ENCODE data around the gene CT47C1. TPM values are rescaled to one million over a fixed set of nuclear protein-coding genes. Genes with fewer than 3 reads are reported as not detected.
"Not testable (repeated sequence)": the region's sequence is repeated elsewhere in the genome, so short reads cannot be mapped to it uniquely, and the experiment has no call there.

The CT47C1 gene
- not detected for total RNA-seq
- not detected for polyA plus RNA-seq (2013, experiment 1 of 2)
- polyA plus RNA-seq (2013, experiment 2 of 2) = not detected
- long read RNA-seq, experiment 1 = 0 reads
- long read RNA-seq, experiment 2 = 0 reads
- long read RNA-seq, experiment 3 = 0 reads
- long read RNA-seq, experiment 4 = 0 reads

DNA sequence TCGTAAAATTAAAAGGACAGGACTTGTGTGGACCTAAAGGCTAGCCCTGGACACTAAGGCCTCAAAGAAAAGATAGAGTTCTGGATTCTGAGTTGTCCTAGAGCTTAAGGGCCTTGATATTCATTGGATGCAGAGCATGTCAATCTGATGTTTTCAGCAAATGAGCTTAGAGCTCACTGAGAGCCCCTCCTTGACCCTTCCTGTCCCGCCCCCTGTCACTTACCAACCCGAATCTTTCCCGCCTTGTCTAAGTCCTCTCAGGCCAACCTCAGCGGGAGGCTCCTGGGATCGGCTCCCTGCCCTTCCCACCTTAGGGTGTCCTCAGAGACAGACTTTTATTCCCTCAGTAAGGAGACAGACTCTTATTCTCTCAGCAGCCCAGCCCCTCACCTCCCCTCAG lies at the start of gene CT47C1:
TSS of gene CT47C1 (plus strand) at position 250 of the 400 bp plus-strand sequence. CDS start 233 bp downstream, outside the sequence.
- H3K9me3 ChIP-seq (ENCODE audit: control insufficient read depth, low read length) = no peaks in the 10 kb centered on the region
- peaks cover 40% of the 10 kb centered on the region for H3K9me3 Mint-ChIP-seq
- no peak for DNase-seq
- TF ChIP-seq, protein P1, sequence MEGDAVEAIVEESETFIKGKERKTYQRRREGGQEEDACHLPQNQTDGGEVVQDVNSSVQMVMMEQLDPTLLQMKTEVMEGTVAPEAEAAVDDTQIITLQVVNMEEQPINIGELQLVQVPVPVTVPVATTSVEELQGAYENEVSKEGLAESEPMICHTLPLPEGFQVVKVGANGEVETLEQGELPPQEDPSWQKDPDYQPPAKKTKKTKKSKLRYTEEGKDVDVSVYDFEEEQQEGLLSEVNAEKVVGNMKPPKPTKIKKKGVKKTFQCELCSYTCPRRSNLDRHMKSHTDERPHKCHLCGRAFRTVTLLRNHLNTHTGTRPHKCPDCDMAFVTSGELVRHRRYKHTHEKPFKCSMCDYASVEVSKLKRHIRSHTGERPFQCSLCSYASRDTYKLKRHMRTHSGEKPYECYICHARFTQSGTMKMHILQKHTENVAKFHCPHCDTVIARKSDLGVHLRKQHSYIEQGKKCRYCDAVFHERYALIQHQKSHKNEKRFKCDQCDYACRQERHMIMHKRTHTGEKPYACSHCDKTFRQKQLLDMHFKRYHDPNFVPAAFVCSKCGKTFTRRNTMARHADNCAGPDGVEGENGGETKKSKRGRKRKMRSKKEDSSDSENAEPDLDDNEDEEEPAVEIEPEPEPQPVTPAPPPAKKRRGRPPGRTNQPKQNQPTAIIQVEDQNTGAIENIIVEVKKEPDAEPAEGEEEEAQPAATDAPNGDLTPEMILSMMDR (conservative IDR thresholded peaks at IDR 0.05) = no peak
- H3K27ac ChIP-seq (ENCODE audit: low read depth, low read length) = no peak within 1 kb of the TSS
- no peak within 1 kb of the TSS for H3K4me3 ChIP-seq (ENCODE audit: low read length)
- H3K36me3 Mint-ChIP-seq (ENCODE audit: low read depth) = no peaks in the 10 kb centered on the region
- no peaks in the 10 kb centered on the region for H3K36me3 ChIP-seq (ENCODE audit: control insufficient read depth, insufficient read depth, low read length)
- no peak within 1 kb of the TSS for H3K4me3 Mint-ChIP-seq
- peaks cover 11% of the 10 kb centered on the region for H3K27me3 ChIP-seq (ENCODE audit: control insufficient read depth, insufficient read depth, low read length, poor library complexity, severe bottlenecking)
- H3K4me1 Mint-ChIP-seq = no peaks in the 10 kb centered on the region
- peaks cover 9% of the 10 kb centered on the region for H3K27me3 Mint-ChIP-seq (ENCODE audit: insufficient read depth)
- WGBS, 2 experiments (ENCODE audit: insufficient coverage in 1 of 2, insufficient read length in 1 of 2) = 83 to 92% methylated on average over 2 to 6 of the region's 6 CpGs
- H3K9ac ChIP-seq (ENCODE audit: extremely low read depth, low read length, poor library complexity, severe bottlenecking) = no peak within 1 kb of the TSS
- no peak within 1 kb of the TSS for H3K27ac Mint-ChIP-seq
- no peaks in the 10 kb centered on the region for H3K4me1 ChIP-seq (ENCODE audit: control insufficient read depth, insufficient read depth, low read length)

DNA sequence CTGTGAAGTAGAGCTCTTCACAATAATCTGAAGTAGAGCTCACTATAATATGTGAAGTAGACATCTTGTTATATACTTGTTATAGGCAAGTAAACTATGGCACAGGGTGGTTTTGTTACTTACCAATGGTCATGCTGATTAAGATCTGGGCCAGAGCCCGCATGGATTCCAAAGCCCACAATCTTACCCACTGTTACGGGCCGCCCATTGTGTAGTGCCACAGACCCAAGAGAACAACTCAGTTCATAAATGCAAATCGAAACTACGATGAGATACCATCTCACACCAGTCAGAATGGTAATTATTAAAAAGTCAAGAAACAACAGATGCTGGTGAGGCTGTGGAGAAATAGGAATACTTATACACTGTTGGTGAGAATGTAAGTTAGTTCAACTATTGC lies 46.9 kb upstream of the CT47C1 start:
- no peaks in the 10 kb centered on the region for H3K4me1 ChIP-seq (ENCODE audit: control insufficient read depth, insufficient read depth, low read length)
- Mint-ChIP-seq H3K27me3 (ENCODE audit: insufficient read depth) (no peaks in the 10 kb centered on the region), H3K27ac (no peak overlapping the region), H3K36me3 (ENCODE audit: low read depth) (no peaks in the 10 kb centered on the region), H3K9me3 (peaks cover 77% of the 10 kb centered on the region), H3K4me3 (no peak overlapping the region), H3K4me1 (no peaks in the 10 kb centered on the region)
- H3K9me3 ChIP-seq (ENCODE audit: control insufficient read depth, low read length) = no peaks in the 10 kb centered on the region
- no peaks in the 10 kb centered on the region for H3K36me3 ChIP-seq (ENCODE audit: control insufficient read depth, insufficient read depth, low read length)
- TF ChIP-seq, protein P1 (conservative IDR thresholded peaks at IDR 0.05) = no peak
- no peak overlapping the region for H3K27ac ChIP-seq (ENCODE audit: low read depth, low read length)
- no peak overlapping the region for H3K4me3 ChIP-seq (ENCODE audit: low read length)
- no peak for DNase-seq
- no peaks in the 10 kb centered on the region for H3K27me3 ChIP-seq (ENCODE audit: control insufficient read depth, insufficient read depth, low read length, poor library complexity, severe bottlenecking)
- WGBS, 2 experiments (ENCODE audit: insufficient coverage in 1 of 2, insufficient read length in 1 of 2) = 94 to 100% methylated on average over 2 to 5 of the region's 5 CpGs
- H3K9ac ChIP-seq (ENCODE audit: extremely low read depth, low read length, poor library complexity, severe bottlenecking) = no peak overlapping the region

DNA sequence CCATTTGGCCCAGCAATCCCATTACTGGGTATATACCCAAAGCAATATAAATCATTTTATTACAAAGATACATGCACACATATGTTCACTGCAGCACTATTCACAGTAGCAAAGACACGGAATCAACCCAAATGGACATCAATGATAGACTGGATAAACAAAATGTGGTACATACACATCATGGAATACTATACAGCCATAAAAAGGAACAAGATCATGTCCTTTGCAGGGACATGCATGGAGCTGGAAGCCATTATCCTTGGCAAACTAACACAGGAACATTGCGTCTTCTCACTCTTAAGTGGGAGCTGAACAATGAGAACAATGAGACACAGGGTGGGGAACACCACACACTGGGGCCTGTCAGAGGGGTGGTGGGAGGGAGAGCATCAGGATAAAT lies 46.4 kb upstream of the CT47C1 start:
- H3K4me3 Mint-ChIP-seq = not testable (repeated sequence)

DNA sequence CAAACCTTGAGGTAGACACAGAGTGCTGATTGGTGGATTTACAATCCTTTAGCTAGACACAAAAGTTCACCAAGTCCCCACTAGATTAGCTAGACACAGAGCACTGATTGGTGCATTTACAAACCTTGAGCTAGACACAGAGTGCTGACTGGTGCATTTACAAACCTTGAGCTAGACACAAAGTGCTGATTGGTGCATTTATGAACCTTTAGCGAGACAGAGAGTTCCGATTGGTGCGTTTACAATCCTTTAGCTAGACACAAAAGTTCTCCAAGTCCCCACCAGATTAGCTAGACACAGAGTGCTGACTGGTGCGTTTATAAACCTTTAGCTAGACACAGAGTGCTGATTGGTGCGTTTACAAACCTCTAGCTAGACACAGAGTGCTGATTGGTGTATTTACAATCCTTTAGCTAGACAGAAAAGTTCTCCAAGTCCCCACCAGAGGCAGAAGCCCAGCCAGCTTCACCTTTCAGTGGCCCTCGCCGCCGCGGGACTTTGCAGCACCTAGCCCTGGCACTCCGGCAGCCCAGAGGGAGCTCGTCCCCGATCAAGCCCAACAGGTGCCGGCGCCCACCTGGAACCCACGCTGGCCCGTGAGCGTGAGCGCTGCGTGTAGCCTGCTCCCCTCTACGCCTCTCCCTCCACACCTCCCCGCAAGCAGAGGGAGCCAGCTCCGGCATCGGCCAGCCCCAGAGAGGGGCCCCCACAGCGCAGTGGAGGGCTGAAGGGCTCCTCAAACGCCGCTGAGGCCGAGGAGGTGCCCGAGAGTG lies 44.6 kb upstream of the CT47C1 start:
- H3K27ac ChIP-seq (ENCODE audit: low read depth, low read length); H3K9me3 ChIP-seq (ENCODE audit: control insufficient read depth, low read length); H3K9ac ChIP-seq (ENCODE audit: extremely low read depth, low read length, poor library complexity, severe bottlenecking); H3K27me3 Mint-ChIP-seq (ENCODE audit: insufficient read depth); H3K4me1 Mint-ChIP-seq; H3K36me3 ChIP-seq (ENCODE audit: control insufficient read depth, insufficient read depth, low read length); DNase-seq; H3K27me3 ChIP-seq (ENCODE audit: control insufficient read depth, insufficient read depth, low read length, poor library complexity, severe bottlenecking); H3K4me3 ChIP-seq (ENCODE audit: low read length); H3K4me3 Mint-ChIP-seq; H3K27ac Mint-ChIP-seq; H3K36me3 Mint-ChIP-seq (ENCODE audit: low read depth); H3K4me1 ChIP-seq (ENCODE audit: control insufficient read depth, insufficient read depth, low read length): not testable (repeated sequence)
- H3K9me3 Mint-ChIP-seq = peaks cover 81% of the 10 kb centered on the region
- 94% methylated on average over 28 of the region's 28 CpGs; no CpG with 5 or more reads in 1 of the 2 experiments for WGBS, 2 experiments (ENCODE audit: insufficient coverage in 1 of 2, insufficient read length in 1 of 2)

More for the DNA sequence above, 46.4 kb upstream of the CT47C1 start:
- not testable (repeated sequence) for DNase-seq; H3K9me3 ChIP-seq (ENCODE audit: control insufficient read depth, low read length); H3K27me3 Mint-ChIP-seq (ENCODE audit: insufficient read depth); H3K27me3 ChIP-seq (ENCODE audit: control insufficient read depth, insufficient read depth, low read length, poor library complexity, severe bottlenecking); H3K27ac Mint-ChIP-seq; H3K27ac ChIP-seq (ENCODE audit: low read depth, low read length); H3K36me3 ChIP-seq (ENCODE audit: control insufficient read depth, insufficient read depth, low read length); H3K4me3 ChIP-seq (ENCODE audit: low read length); H3K9ac ChIP-seq (ENCODE audit: extremely low read depth, low read length, poor library complexity, severe bottlenecking); H3K4me1 ChIP-seq (ENCODE audit: control insufficient read depth, insufficient read depth, low read length); H3K36me3 Mint-ChIP-seq (ENCODE audit: low read depth); H3K4me1 Mint-ChIP-seq
- WGBS, 2 experiments (ENCODE audit: insufficient coverage in 1 of 2, insufficient read length in 1 of 2) = 86% methylated on average over 2 of the region's 2 CpGs; no CpG with 5 or more reads in 1 of the 2 experiments
- peaks cover 74% of the 10 kb centered on the region for H3K9me3 Mint-ChIP-seq
